H9 (cell line): ENCODE data around the gene PDE4B. TPM values are rescaled to one million over a fixed set of nuclear protein-coding genes. Genes with fewer than 3 reads are reported as not detected.

ENCODE experiments used
- DNase-seq: peaks from one replicate; pipeline ENCODE4 v3.0.0-alpha.2; 2017
- H2AFZ ChIP-seq: one replicate; pipeline ENCODE4 v1.6.1; 2013; ENCODE audit warnings: mild to moderate bottlenecking, low read length, control low read depth, moderate library complexity
- H2AK5ac ChIP-seq: 2 replicates; pipeline ENCODE4 v1.6.1; 2013; ENCODE audit warnings: low read length, control low read depth, mixed read lengths; ENCODE audit not compliant: insufficient read length
- H2BK120ac ChIP-seq: one replicate; pipeline ENCODE4 v1.6.1; 2013; ENCODE audit warnings: low read depth, mild to moderate bottlenecking, low read length, control low read depth, inconsistent platforms; ENCODE audit not compliant: poor library complexity, severe bottlenecking
- H2BK12ac ChIP-seq: 2 replicates; pipeline ENCODE4 v1.6.1; 2013; ENCODE audit warnings: low read length, control low read depth, mixed read lengths, low read depth; ENCODE audit not compliant: insufficient read length
- H2BK15ac ChIP-seq: 2 replicates; pipeline ENCODE4 v1.6.1; 2013; ENCODE audit warnings: low read depth, low read length, control low read depth
- H2BK20ac ChIP-seq: one replicate; pipeline ENCODE4 v1.6.1; 2013; ENCODE audit warnings: low read depth, mild to moderate bottlenecking, low read length, control low read depth, inconsistent platforms; ENCODE audit not compliant: poor library complexity, severe bottlenecking
- H2BK5ac ChIP-seq: 2 replicates; pipeline ENCODE4 v1.6.1; 2013; ENCODE audit warnings: low read length, control low read depth, mixed read lengths; ENCODE audit not compliant: insufficient read length
- H3K14ac ChIP-seq: 2 replicates; pipeline ENCODE4 v1.6.1; 2013; ENCODE audit warnings: low read length, control low read depth; ENCODE audit not compliant: insufficient read depth
- H3K18ac ChIP-seq: 2 replicates; pipeline ENCODE4 v1.6.1; 2013; ENCODE audit warnings: low read depth, mild to moderate bottlenecking, mixed read lengths, low read length, control low read depth; ENCODE audit not compliant: insufficient read length
- H3K23ac ChIP-seq: 2 replicates; pipeline ENCODE4 v1.6.1; 2013; ENCODE audit warnings: low read length, control low read depth, mixed read lengths, low read depth; ENCODE audit not compliant: insufficient read length
- H3K23me2 ChIP-seq: 2 replicates; pipeline ENCODE4 v1.6.1; 2013; ENCODE audit warnings: low read depth, mild to moderate bottlenecking, mixed read lengths, low read length, control low read depth; ENCODE audit not compliant: insufficient read length, poor library complexity, severe bottlenecking
- H3K27ac ChIP-seq: 2 replicates; pipeline ENCODE4 v1.5.1; 2013; ENCODE audit warnings: low read length, control low read depth, mixed read lengths, low read depth; ENCODE audit not compliant: insufficient read length
- H3K27me3 ChIP-seq: 2 replicates; pipeline ENCODE4 v1.6.1; 2013; ENCODE audit warnings: low read length, control low read depth, inconsistent platforms; ENCODE audit not compliant: insufficient read depth
- H3K4ac ChIP-seq: 2 replicates; pipeline ENCODE4 v1.6.1; 2013; ENCODE audit warnings: low read depth, mild to moderate bottlenecking, control low read depth, inconsistent platforms, low read length, moderate library complexity
- H3K4me1 ChIP-seq: 2 replicates; pipeline ENCODE4 v1.6.1; 2013; ENCODE audit warnings: low read length, control low read depth, inconsistent platforms; ENCODE audit not compliant: insufficient read depth
- H3K4me2 ChIP-seq: 2 replicates; pipeline ENCODE4 v1.6.1; 2013; ENCODE audit warnings: low read length, control low read depth, mixed read lengths; ENCODE audit not compliant: insufficient read length, insufficient read depth
- H3K56ac ChIP-seq: 2 replicates; pipeline ENCODE4 v1.6.1; 2013; ENCODE audit warnings: low read depth, mild to moderate bottlenecking, mixed read lengths, low read length, control low read depth; ENCODE audit not compliant: insufficient read length
- H3K79me1 ChIP-seq: 2 replicates; pipeline ENCODE4 v1.6.1; 2013; ENCODE audit warnings: low read depth, mild to moderate bottlenecking, moderate library complexity, low read length, control low read depth, inconsistent platforms; ENCODE audit not compliant: insufficient read depth, poor library complexity, severe bottlenecking
- H3K79me2 ChIP-seq: 2 replicates; pipeline ENCODE4 v1.6.1; 2013; ENCODE audit warnings: low read length, control low read depth, inconsistent platforms; ENCODE audit not compliant: insufficient read depth
- H3K9ac ChIP-seq: 2 replicates; pipeline ENCODE4 v1.6.1; 2013; ENCODE audit warnings: low read length, control low read depth, mixed read lengths; ENCODE audit not compliant: insufficient read length; ENCODE audit errors: extremely low read depth
- H3K9me3 ChIP-seq: one replicate; pipeline ENCODE4 v1.6.1; 2013; ENCODE audit warnings: low read depth, low read length, inconsistent platforms; ENCODE audit not compliant: control insufficient read depth
- H3T11ph ChIP-seq: one replicate; pipeline ENCODE4 v1.6.1; 2013; ENCODE audit warnings: mild to moderate bottlenecking, low read length, control low read depth, inconsistent platforms
- H4K20me1 ChIP-seq: one replicate; pipeline ENCODE4 v1.6.1; 2013; ENCODE audit not compliant: control insufficient read depth, insufficient read length, insufficient read depth
- H4K5ac ChIP-seq: 2 replicates; pipeline ENCODE4 v1.6.1; 2013; ENCODE audit warnings: low read depth, mild to moderate bottlenecking, mixed read lengths, low read length, control low read depth; ENCODE audit not compliant: insufficient read length
- H4K8ac ChIP-seq: replicated peaks from 2 replicates; pipeline ENCODE4 v1.6.1; 2013; ENCODE audit warnings: low read length, control low read depth, mixed read lengths, low read depth; ENCODE audit not compliant: insufficient read length
- H4K91ac ChIP-seq: 2 replicates; pipeline ENCODE4 v1.6.1; 2013; ENCODE audit warnings: low read depth, mild to moderate bottlenecking, moderate library complexity, mixed read lengths, low read length, control low read depth; ENCODE audit not compliant: insufficient read length
- H3K27ac Mint-ChIP-seq, 3 experiments: 2 replicates in 2 of 3; 3 replicates in 1 of 3; pipeline ENCODE4 v1.8.0; 2020 to 2021; ENCODE audit warnings: mixed read lengths in 3 of 3, mild to moderate bottlenecking in 1 of 3, moderate library complexity in 1 of 3
- H3K27me3 Mint-ChIP-seq: 2 replicates; pipeline ENCODE4 v1.8.0; 2021; ENCODE audit warnings: low read depth, mild to moderate bottlenecking, moderate library complexity, mixed read lengths
- H3K36me3 Mint-ChIP-seq, 3 experiments: 2 replicates in 2 of 3; 3 replicates in 1 of 3; pipeline ENCODE4 v1.8.0; 2020 to 2021; ENCODE audit warnings: low read depth in 3 of 3, mixed read lengths in 3 of 3; ENCODE audit not compliant: insufficient read depth in 1 of 3
- H3K4me1 Mint-ChIP-seq, 2 experiments: 2 replicates each; pipeline ENCODE4 v1.8.0; 2020; ENCODE audit warnings: mixed read lengths in 2 of 2
- H3K4me3 Mint-ChIP-seq, 2 experiments: 2 replicates in 1 of 2; 3 replicates in 1 of 2; pipeline ENCODE4 v1.8.0; 2020 to 2021; ENCODE audit warnings: mild to moderate bottlenecking in 2 of 2, mixed read lengths in 2 of 2, moderate library complexity in 1 of 2
- H3K9me3 Mint-ChIP-seq, 2 experiments: 2 replicates in 1 of 2; 3 replicates in 1 of 2; pipeline ENCODE4 v1.8.0; 2020; ENCODE audit warnings: mild to moderate bottlenecking in 2 of 2, mixed read lengths in 2 of 2, moderate library complexity in 1 of 2
- WGBS: extraction: QIAGEN DNeasy Blood & Tissue Kit; methylation state at CpG from one replicate; pipeline ENCODE4 v1.1.7; 2013; ENCODE audit warnings: missing lambda C conversion rate, low lambda C conversion rate, mixed read lengths; ENCODE audit not compliant: insufficient read length; ENCODE audit errors: extremely low coverage; 5-methylcytosine and 5-hydroxymethylcytosine counted together
- total RNA-seq: library from RNA; stranded (reverse); gene quantifications from 2 replicates; pipeline ENCODE4 v1.2.1, GENCODE V29; 2021
- TF ChIP-seq, protein P1 (sequence below): fragments of 200-600 bp; sonication (generic); conservative IDR thresholded peaks from 3 replicates; pipeline ENCODE4 v1.8.0; 2021; ENCODE audit warnings: antibody characterized with exemption, mild to moderate bottlenecking

Gene PDE4B
- total RNA-seq, 1 experiment from 2014 or later: 19.8 TPM

DNA sequence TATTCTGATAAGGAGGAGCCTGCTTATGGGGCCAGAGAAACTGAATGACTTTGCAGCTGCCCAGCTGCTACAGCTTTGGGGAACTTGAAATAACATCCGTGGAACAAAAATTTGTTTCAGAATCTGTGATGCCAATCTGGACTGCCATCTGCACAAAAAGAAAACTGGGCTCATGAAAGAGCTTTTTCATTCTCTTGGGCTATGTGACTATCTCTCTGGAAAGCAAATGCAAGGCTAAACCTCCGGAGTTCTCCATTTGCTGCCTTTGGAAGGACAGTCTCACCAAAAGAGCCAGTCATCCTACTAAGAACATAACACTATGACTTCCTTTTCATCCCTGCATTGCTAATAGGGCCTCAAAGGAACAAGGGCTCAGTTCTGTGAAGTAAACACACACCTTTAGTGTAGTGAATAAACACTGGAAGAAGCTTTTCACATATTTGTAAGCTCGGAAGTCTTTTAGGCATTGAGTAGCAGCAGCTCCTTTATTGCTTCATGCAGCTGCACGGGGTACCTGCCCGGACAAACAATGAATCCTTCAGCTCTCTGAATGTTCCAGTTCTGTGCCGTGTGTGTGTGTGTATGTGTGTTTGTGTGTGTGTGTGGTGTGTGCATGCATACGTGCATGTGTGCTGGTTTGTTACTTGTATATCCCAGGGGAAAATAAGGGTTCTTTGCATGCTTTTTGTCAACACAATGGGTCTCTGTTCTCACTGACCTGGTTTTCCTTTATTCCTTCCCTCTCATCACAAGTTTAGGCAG, 485.7 kb downstream of the PDE4B start:
- Histone ChIP-seq H2BK20ac (no peak overlapping the region), H4K20me1 (no peaks in the 10 kb centered on the region), H3K4ac (no peak overlapping the region), H3K9me3 (no peaks in the 10 kb centered on the region), H2BK5ac (no peak overlapping the region), H2BK15ac (no peak overlapping the region), H3K79me2 (no peaks in the 10 kb centered on the region), H3K23ac (no peak overlapping the region), H4K5ac (no peak overlapping the region), H3K27me3 (no peaks in the 10 kb centered on the region), H2AFZ (no peak overlapping the region), H3K27ac (no peak overlapping the region), H2BK120ac (no peak overlapping the region), H3K56ac (no peak overlapping the region), H3T11ph (no peak overlapping the region), H3K4me2 (no peak overlapping the region), H3K9ac (no peak overlapping the region), H4K91ac (no peak overlapping the region), H3K4me1 (peaks cover 4% of the 10 kb centered on the region; the same call in 1 of the 2 replicates), H3K79me1 (no peaks in the 10 kb centered on the region), H3K14ac (no peak overlapping the region), H2AK5ac (no peak overlapping the region), H2BK12ac (no peak overlapping the region), H4K8ac (no peak overlapping the region), H3K18ac (no peak overlapping the region), H3K23me2 (no peaks in the 10 kb centered on the region)
- Mint-ChIP-seq H3K36me3 (no peaks in the 10 kb centered on the region), H3K27ac (peak overlapping the region in 2 of 3 experiments; percentile 2 to 88; a peak in 3 of 7 replicates), H3K4me3 (no peak overlapping the region; a peak in 1 of 5 replicates), H3K9me3 (no peaks in the 10 kb centered on the region), H3K4me1 (peaks cover 17 to 20% of the 10 kb centered on the region in 2 experiments), H3K27me3 (no peaks in the 10 kb centered on the region)
- no peak for DNase-seq
- WGBS: no CpG with 5 or more reads among the region's 7 CpGs
- TF ChIP-seq, protein P1, sequence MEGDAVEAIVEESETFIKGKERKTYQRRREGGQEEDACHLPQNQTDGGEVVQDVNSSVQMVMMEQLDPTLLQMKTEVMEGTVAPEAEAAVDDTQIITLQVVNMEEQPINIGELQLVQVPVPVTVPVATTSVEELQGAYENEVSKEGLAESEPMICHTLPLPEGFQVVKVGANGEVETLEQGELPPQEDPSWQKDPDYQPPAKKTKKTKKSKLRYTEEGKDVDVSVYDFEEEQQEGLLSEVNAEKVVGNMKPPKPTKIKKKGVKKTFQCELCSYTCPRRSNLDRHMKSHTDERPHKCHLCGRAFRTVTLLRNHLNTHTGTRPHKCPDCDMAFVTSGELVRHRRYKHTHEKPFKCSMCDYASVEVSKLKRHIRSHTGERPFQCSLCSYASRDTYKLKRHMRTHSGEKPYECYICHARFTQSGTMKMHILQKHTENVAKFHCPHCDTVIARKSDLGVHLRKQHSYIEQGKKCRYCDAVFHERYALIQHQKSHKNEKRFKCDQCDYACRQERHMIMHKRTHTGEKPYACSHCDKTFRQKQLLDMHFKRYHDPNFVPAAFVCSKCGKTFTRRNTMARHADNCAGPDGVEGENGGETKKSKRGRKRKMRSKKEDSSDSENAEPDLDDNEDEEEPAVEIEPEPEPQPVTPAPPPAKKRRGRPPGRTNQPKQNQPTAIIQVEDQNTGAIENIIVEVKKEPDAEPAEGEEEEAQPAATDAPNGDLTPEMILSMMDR: no peak
